ENCODE measurements around the gene LPAR5.
"Not testable (repeated sequence)": the region's sequence is repeated elsewhere in the genome, so short reads cannot be mapped to it uniquely, and the experiment has no call there.

Gene LPAR5

GRCh38 chr12:6605421-6606330, 30.1 kb downstream of the LPAR5 start:
- no peak for DNase-seq

GRCh38 chr12:6604259-6605029, 31.3 kb downstream of the LPAR5 start:
- DNase-seq: no peak

- peak; percentile 27 for DNase-seq
These were observed 32.6 kb downstream of the LPAR5 start for GRCh38 chr12:6603095-6603567.

- no peak for DNase-seq
These were observed 33.2 kb downstream of the LPAR5 start for GRCh38 chr12:6602526-6602925.

- DNase-seq: not testable (repeated sequence)
These were observed 40.1 kb downstream of the LPAR5 start for GRCh38 chr12:6595673-6596072.

GRCh38 chr12:6592087-6592486, 43.7 kb downstream of the LPAR5 start:
- DNase-seq: no peak

- DNase-seq: not testable (repeated sequence)
These were observed 49.2 kb downstream of the LPAR5 start for GRCh38 chr12:6586569-6586968.

GRCh38 chr12:6584293-6584692, 51.5 kb downstream of the LPAR5 start:
- no peak for DNase-seq

GRCh38 chr12:6582959-6583358, 52.8 kb downstream of the LPAR5 start:
- DNase-seq: no peak

GRCh38 chr12:6582196-6582595, 53.6 kb downstream of the LPAR5 start:
- no peak for DNase-seq

GRCh38 chr12:6575648-6576047, 60.1 kb downstream of the LPAR5 start:
- no peak for DNase-seq

GRCh38 chr12:6574576-6575295, 61.0 kb downstream of the LPAR5 start:
- DNase-seq: no peak

- no peak for DNase-seq
These were observed 62.8 kb downstream of the LPAR5 start for GRCh38 chr12:6573001-6573400.

- peak; percentile 16 for DNase-seq
These were observed 65.4 kb downstream of the LPAR5 start for GRCh38 chr12:6570264-6570887.

GRCh38 chr12:6569786-6570185, 66.0 kb downstream of the LPAR5 start:
- DNase-seq: no peak

- DNase-seq: no peak
These were observed 66.4 kb downstream of the LPAR5 start for GRCh38 chr12:6569312-6569711.
